BJ (cell line): ENCODE results near the gene CDS1. TPM values are rescaled to one million over a fixed set of nuclear protein-coding genes. Genes with fewer than 3 reads are reported as not detected.

Experiments
- CTCF ChIA-PET: fragments of 350-600 bp; formaldehyde crosslinking; extraction: SDS; loops from one replicate; lab custom pipeline; 2021; ENCODE audit warnings: antibody characterized with exemption, inconsistent platforms; lab: Yijun Ruan, JAX
- POLR2A ChIA-PET: fragments of 300-600 bp; sonication (Branson Sonifier 250); formaldehyde crosslinking; extraction: SDS; loops from one replicate; lab custom pipeline; 2021; ENCODE audit warnings: antibody characterized with exemption; lab: Charles Lee
- DNase-seq: peaks from one replicate; pipeline ENCODE4 v3.0.0-alpha.2; 2011; ENCODE audit warnings: low read depth
- H3K27me3 ChIP-seq: 2 replicates; pipeline ENCODE4 v1.6.0; 2011; ENCODE audit warnings: low read length; ENCODE audit not compliant: control insufficient read depth, insufficient read depth
- H3K36me3 ChIP-seq: 2 replicates; pipeline ENCODE4 v1.5.1; 2011; ENCODE audit warnings: low read length; ENCODE audit not compliant: control insufficient read depth, insufficient read depth
- H3K4me3 ChIP-seq: 2 replicates; pipeline ENCODE4 v1.5.1; 2011; ENCODE audit warnings: low read depth, mild to moderate bottlenecking, control low read depth, low read length
- CTCF ChIP-seq: IDR thresholded peaks from 2 replicates; pipeline ENCODE4 v1.5.1; 2011; ENCODE audit warnings: low read depth, mild to moderate bottlenecking, control low read depth, inconsistent platforms, low read length, moderate library complexity; ENCODE audit not compliant: insufficient read depth
- polyA plus RNA-seq: library from polyadenylated mRNA; depleted of rRNA; stranded (reverse); fragments of >200 nt; gene quantifications from 2 replicates; pipeline ENCODE4 v1.2.3, GENCODE V29; 2011

Gene CDS1
- polyA plus RNA-seq, 1 experiment = 0.01 TPM

GRCh38 chr4:84582302-84582987 is 482 bp upstream of the CDS1 start:
- POLR2A ChIA-PET = interaction anchor here (1.0 kb wide), 1 partner anchor 384 kb away, joined by 3 read pairs; the partner anchor contains the start of gene WDFY3
- no peak for DNase-seq

GRCh38 chr4:84583876-84584380 is 1.0 kb downstream of the CDS1 start:
- POLR2A ChIA-PET = no interaction called here
- CTCF ChIA-PET = interaction anchor here (1.0 kb wide), 1 partner anchor 15 kb away, joined by 4 read pairs; no protein-coding TSS in a partner anchor
- peak overlapping the region; percentile 49 for H3K4me3 ChIP-seq
- H3K27me3 ChIP-seq = peaks cover 19% of the 10 kb centered on the region
- TF ChIP-seq CTCF = no peak
- H3K36me3 ChIP-seq = no peaks in the 10 kb centered on the region
- no peak for DNase-seq

More at GRCh38 chr4:84582302-84582987, 482 bp upstream of the CDS1 start:
- Histone ChIP-seq H3K4me3 (peak overlapping the region; percentile 49), H3K27me3 (peaks cover 19% of the 10 kb centered on the region), H3K36me3 (no peaks in the 10 kb centered on the region)
- CTCF ChIA-PET = interaction anchor here (1.0 kb wide), 1 partner anchor 12 kb away, joined by 3 read pairs; no protein-coding TSS in a partner anchor
- TF ChIP-seq CTCF = no peak

GRCh38 chr4:84585251-84585650 is 2.3 kb downstream of the CDS1 start:
- TF ChIP-seq CTCF = no peak
- H3K27me3 ChIP-seq = peaks cover 19% of the 10 kb centered on the region
- H3K4me3 ChIP-seq = no peak overlapping the region
- ChIA-PET POLR2A (no interaction called here), CTCF (no interaction called here)
- DNase-seq = no peak
- H3K36me3 ChIP-seq = no peaks in the 10 kb centered on the region

- POLR2A ChIA-PET = no interaction called here
- Histone ChIP-seq H3K4me3 (no peak overlapping the region), H3K36me3 (no peaks in the 10 kb centered on the region), H3K27me3 (peaks cover 4% of the 10 kb centered on the region; the same call in 1 of the 2 replicates)
- CTCF ChIA-PET = interaction anchor here (0.8 to 1.6 kb wide), 3 partner anchors 9 to 16 kb away, joined by 3 to 5 read pairs (median 3); no protein-coding TSS in a partner anchor
- no peak for TF ChIP-seq CTCF
- DNase-seq = no peak
Observed at GRCh38 chr4:84594724-84595123, 11.8 kb downstream of the CDS1 start.

- Histone ChIP-seq H3K27me3 (0 out of 2 replicates have a peak, but pooled peaks cover 2% of the 10 kb centered on the region), H3K4me3 (no peak overlapping the region), H3K36me3 (no peaks in the 10 kb centered on the region)
- no peak for TF ChIP-seq CTCF
- POLR2A ChIA-PET = no interaction called here
- DNase-seq = no peak
- CTCF ChIA-PET = no interaction called here
Observed at GRCh38 chr4:84596826-84597225, 13.9 kb downstream of the CDS1 start.
